Activated CD4-positive, alpha-beta T cell treated with anti-CD3 and anti-CD28 coated beads for 48 hours (primary cell): ENCODE data around the gene CCNT2.
"Not testable (repeated sequence)": the region's sequence is repeated elsewhere in the genome, so short reads cannot be mapped to it uniquely, and the experiment has no call there.

Experiments
- DNase-seq: peaks from one replicate; pipeline ENCODE4 v3.0.0-alpha.2; 2020

CCNT2 gene

DNA sequence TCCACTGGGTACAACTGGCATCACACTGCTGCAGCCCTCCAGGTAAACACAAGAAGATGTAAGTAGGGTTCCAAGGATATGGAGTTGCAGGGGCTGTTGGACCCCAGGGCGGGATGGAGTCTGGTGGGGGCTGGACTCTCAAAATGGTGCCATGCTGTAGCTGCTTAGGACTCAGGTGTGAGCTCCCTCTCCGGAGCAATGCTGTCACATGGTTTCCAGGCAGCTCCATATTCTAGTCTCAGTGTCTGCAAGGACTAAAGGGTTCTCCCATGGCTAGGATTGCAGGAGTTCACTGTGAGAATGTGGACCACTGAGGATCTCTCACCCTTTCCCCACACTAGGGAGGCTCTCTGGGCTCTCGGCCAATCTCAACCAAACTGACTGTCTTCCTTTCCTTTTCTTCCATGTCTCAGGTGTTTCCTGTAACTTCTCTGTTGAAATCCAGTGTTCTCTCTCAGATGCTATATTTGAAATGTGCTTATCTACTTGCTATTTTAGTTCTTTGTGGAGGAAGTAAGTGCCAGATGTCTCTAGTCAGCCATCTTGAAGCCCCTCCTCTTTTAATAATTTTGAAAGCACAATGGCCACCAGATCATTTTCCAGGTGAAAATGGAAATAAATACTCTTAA lies 57.6 kb downstream of the CCNT2 start:
- DNase-seq, result no peak

DNA sequence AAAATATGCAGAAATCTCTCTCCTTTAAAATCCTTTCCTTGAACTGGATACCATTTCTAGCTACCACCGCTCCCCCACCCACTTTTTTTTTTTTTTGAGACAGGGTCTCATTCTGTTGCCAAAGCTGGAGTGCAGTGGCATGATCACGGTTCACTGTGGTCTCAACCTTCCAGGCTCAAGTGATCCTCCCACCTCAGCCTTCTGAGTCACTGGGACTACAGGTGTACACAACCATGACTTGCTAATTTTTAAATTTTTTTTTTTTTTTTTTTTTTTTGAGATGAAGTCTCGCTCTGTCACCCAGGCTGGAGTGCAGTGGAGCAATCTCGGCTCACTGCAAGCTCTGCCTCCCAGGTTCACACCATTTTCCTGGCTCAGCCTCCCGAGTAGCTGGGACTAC lies 58.5 kb downstream of the CCNT2 start:
- not testable (repeated sequence) for DNase-seq

DNA sequence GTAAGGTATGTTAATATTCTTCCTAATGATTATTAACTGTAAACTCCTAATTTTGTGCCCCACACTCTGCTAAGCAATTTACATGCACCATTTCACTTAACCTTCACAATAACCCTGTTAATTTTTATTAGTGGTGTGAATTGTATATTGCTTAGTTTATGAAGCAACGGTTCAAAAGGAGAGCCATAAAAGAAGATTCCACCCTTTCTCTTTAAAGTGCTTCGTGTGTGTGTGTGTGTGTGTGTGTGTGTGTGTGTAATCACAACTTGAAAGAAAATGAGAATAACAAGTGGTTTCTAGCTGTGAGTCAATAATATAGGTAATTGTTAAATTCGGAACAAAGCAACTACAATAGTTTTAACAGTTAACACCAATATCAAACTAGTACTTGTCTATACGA lies 60.6 kb downstream of the CCNT2 start:
- no peak for DNase-seq

DNA sequence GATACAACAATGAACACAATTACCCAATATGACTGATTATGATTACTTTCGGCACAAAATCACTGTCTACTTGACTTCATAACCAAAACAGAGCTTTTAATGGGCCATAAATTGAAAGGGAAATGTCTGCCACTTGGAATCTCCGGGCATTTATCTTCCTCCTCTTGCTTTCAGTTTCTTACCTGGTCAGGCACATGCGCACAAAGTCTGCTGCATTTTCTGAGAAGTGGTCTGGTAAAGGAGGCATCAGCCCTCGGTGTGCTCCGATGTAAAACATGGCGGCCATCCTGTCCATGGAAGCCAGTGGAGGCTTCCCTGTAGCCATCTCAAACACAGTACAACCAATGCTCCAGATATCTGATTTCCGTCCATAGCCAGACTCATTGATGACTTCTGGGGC lies 62.0 kb downstream of the CCNT2 start:
- no peak for DNase-seq

DNA sequence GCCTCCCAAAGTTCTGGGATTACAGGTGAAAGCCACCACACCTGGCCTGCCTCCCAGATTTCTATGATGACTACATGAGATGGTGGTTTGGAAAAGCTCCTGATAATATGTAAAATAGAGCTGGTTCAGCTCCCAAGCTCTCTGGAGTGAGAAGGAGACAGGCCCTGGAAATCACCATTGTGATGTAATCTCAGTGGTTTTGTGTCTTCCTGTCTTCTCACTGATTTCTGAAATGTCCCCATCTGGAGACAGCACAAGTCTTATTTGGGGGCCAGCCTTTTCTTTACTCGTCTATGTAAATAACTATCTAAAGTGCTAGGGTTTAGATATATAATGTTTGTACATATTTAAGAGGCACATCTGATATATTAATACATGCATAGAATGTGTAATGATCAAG lies 64.0 kb downstream of the CCNT2 start:
- no peak for DNase-seq

DNA sequence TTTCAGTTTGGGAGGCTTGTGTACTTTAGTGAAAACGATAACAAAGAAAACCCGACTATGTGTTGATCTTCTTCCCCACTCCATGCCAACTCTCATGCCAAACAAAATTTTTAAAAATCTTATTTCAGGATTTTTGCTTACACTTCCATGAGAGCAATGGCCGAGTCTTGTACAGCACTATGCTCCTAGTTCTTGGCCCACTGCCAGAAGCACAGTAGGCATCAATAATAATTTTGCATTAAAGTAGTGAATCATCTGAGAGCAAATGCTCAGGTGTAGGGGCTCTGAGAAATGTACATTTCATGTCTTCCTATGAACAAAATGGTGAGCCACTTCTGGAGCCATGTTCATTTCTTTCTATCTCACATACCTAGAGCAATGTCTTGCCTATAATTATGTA lies 66.4 kb downstream of the CCNT2 start:
- DNase-seq, result no peak

DNA sequence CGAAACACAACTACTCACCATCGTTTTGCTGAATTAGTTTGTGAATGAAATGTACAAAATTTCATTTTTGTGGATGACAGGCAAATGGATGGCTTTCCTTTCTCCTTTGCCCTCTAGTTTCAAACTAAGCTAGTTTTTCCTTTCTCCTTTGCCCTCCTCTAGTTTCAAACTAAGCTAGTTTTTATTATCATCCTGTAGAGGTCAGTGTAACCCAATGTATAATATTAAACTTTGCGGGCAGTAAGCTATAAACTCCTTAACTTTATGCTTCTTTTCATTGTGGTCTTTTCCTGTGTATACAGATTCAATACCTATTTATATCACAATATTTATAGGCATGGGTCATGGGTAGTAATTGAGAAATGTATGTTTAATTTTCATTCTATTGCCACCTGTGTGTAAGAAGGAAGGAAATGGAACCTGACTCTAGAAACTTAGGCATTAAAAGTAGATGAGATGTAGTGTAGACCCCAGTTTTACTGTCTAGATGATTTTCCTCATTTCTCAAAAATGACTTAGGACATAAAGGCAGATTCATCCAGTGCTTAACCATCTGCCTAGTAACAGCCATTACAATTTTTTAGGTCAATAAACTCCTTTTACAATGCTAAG lies 70.5 kb downstream of the CCNT2 start:
- DNase-seq, result no peak

DNA sequence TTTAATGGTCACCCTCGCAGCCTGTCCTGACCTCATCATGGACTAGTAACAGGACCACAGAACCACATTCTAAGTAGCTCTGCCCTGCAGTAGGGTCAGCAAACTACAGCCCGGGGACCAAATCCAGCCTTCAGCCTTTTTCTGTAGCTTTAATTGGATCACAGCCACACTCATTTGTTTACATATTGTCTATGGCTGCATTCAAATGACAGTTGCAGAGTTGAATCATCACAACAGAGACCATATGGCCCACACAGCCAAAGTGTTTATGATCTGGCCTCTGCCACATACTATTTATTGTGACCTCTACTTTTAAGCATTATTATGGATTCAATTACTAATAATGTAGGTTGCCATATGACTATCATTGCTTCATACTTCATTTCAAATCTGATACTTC lies 80.9 kb downstream of the CCNT2 start:
- no peak for DNase-seq

DNA sequence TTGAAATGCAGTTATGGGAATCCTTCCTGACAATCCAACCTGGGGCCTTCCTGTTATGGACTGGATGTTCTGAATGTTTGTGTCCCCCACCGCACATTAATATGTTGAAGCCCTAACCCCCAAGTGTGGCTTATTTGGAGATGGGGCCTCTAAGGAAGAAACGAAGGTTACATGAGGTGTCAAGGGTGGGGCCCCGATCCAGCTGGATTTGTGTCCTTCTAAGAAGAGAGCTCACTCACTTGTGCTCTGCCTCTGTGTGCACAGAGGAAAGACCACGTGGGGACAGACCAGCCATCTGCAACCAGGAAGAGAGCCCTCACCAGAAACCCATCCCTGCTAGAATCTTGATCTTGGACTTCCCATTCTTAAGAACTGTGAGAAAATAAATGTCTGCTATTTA lies 84.2 kb downstream of the CCNT2 start:
- DNase-seq, result no peak

DNA sequence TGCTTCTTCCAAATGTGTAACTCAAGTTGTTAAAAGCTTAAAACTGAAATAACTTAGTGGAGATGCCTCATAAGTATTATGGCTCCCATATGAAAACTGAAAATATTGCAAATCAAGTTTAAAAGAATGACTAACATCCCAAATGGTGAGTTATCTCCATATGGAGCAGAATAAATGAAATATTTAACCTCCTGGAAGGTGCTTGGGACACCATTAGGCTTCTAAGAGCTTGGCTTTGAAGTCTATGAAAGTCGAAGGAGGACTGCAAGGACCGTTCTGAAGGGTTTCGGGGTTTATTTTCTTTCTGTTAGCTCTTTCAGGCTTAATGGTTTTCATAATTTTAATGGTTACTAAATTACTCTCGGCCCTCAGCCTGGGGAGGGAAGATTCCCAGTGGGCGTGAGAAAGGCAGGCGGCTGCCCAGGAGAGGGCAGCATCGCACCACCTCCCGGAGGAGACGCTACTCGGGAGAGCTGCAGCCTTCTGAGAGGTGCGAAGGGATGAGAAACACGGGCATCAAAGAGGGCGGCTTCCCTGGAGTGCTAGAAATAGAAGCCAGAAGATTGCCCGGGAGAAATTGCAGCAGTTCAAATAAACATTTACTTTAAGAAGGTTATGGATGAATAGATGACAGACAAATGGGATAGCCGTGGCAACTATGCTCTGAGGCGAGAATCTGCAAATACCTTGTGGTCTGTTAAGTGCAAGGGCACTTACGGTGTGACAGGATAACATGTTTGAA lies 85.6 kb downstream of the CCNT2 start:
- peak; percentile 85 for DNase-seq

DNA sequence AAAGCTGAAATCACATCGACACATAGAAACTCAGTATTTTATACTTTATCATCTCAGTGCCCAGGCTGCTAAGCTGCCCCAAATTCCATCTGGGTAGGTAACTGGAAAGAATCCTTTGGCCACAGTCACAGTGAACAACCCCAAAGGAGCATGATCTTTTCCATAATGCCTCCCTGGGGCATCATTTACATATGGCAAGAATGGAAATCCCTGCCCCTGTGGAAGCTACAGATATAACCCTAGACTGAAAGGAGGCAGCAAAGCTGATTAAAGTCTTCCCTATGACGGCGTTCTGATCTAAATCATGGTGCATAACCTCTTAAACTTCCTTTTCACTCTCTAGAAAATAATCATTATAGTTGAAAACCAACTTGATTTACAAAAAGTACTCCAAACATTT lies 87.1 kb downstream of the CCNT2 start:
- DNase-seq, result no peak
